ENCODE data around the gene XPO6.

DNA sequence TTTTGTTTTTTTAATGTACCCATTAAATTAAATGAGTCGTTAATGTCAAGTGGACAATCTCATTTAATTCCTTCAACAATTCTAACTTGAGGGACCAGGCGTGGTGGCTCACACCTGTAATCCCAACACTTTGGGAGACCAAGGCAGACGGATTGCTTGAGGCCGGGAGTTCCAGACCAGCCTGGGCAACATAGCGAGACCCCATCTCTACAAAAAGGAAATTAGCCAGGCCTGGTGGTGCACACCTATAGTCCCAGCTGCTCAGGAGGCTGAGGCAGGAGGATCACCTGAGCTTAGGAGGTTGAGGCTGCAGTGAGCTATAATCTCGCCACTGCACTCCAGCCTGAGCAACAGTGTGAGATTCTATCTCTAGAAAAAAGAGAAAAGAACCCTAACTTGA lies 127.6 kb downstream of the XPO6 start:
- TF ChIP-seq, protein P1, sequence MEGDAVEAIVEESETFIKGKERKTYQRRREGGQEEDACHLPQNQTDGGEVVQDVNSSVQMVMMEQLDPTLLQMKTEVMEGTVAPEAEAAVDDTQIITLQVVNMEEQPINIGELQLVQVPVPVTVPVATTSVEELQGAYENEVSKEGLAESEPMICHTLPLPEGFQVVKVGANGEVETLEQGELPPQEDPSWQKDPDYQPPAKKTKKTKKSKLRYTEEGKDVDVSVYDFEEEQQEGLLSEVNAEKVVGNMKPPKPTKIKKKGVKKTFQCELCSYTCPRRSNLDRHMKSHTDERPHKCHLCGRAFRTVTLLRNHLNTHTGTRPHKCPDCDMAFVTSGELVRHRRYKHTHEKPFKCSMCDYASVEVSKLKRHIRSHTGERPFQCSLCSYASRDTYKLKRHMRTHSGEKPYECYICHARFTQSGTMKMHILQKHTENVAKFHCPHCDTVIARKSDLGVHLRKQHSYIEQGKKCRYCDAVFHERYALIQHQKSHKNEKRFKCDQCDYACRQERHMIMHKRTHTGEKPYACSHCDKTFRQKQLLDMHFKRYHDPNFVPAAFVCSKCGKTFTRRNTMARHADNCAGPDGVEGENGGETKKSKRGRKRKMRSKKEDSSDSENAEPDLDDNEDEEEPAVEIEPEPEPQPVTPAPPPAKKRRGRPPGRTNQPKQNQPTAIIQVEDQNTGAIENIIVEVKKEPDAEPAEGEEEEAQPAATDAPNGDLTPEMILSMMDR (IDR thresholded peaks at IDR 0.05), result no peak
- TF ChIP-seq POLR2AphosphoS5 (IDR thresholded peaks at IDR 0.05; ENCODE audit: low read depth, low read length) (no peak), SIN3A (IDR thresholded peaks at IDR 0.05; ENCODE audit: borderline replicate concordance, insufficient read depth, low read depth, low read length) (no peak)
- TF ChIP-seq, protein P2, sequence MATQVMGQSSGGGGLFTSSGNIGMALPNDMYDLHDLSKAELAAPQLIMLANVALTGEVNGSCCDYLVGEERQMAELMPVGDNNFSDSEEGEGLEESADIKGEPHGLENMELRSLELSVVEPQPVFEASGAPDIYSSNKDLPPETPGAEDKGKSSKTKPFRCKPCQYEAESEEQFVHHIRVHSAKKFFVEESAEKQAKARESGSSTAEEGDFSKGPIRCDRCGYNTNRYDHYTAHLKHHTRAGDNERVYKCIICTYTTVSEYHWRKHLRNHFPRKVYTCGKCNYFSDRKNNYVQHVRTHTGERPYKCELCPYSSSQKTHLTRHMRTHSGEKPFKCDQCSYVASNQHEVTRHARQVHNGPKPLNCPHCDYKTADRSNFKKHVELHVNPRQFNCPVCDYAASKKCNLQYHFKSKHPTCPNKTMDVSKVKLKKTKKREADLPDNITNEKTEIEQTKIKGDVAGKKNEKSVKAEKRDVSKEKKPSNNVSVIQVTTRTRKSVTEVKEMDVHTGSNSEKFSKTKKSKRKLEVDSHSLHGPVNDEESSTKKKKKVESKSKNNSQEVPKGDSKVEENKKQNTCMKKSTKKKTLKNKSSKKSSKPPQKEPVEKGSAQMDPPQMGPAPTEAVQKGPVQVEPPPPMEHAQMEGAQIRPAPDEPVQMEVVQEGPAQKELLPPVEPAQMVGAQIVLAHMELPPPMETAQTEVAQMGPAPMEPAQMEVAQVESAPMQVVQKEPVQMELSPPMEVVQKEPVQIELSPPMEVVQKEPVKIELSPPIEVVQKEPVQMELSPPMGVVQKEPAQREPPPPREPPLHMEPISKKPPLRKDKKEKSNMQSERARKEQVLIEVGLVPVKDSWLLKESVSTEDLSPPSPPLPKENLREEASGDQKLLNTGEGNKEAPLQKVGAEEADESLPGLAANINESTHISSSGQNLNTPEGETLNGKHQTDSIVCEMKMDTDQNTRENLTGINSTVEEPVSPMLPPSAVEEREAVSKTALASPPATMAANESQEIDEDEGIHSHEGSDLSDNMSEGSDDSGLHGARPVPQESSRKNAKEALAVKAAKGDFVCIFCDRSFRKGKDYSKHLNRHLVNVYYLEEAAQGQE (IDR thresholded peaks at IDR 0.05; ENCODE audit: insufficient read depth in 1 of 2, low read depth in 2 of 2, low read length in 1 of 2), result no peak

Data from Panc1 (cell line).